HCT116 (cell line): ENCODE results near the gene MUC20. TPM values are rescaled to one million over a fixed set of nuclear protein-coding genes. Genes with fewer than 3 reads are reported as not detected.
"Not testable (repeated sequence)": the region's sequence is repeated elsewhere in the genome, so short reads cannot be mapped to it uniquely, and the experiment has no call there.

Source experiments
- ATAC-seq: fragments of 200-7000 bp; cut with Tn5 transposase; 2 replicates; pipeline ENCODE4 v1.9.1; 2020; ENCODE audit warnings: mild to moderate bottlenecking, moderate library complexity
- BruUV-seq: library from RNA; stranded (reverse); fragments of 400-500 nt; replicated peaks from 2 replicates; lab custom pipeline; 2021; lab: Mats Ljungman, UMichigan
- CTCF ChIA-PET: fragments of 300-600 bp; sonication (Branson Sonifier 250); formaldehyde crosslinking; loops from one replicate; lab custom pipeline; 2021; ENCODE audit warnings: antibody characterized with exemption; lab: Charles Lee
- POLR2A ChIA-PET: fragments of 300-600, 350-600 bp; sonication (Branson Sonifier 250); formaldehyde crosslinking; loops from one replicate; lab custom pipeline; 2021; ENCODE audit warnings: antibody characterized with exemption; lab: Charles Lee
- RAD21 ChIA-PET, 2 experiments: fragments of 300-600 bp; sonication (Branson Sonifier 250); formaldehyde crosslinking; loops; one replicate each; lab custom pipeline; 2023; ENCODE audit warnings: low total read pairs in 2 of 2; ENCODE audit not compliant: uncharacterized antibody in 2 of 2, unreplicated experiment in 2 of 2, low non-redundant PET in 1 of 2; lab: Charles Lee
- DNase-seq: peaks from one replicate; pipeline ENCODE4 v3.0.0-alpha.2; 2010; ENCODE audit warnings: low read depth, low spot score
- H2AFZ ChIP-seq: fragments of 200-600 bp; shearing (Covaris generic), sonication (generic); 2 replicates; pipeline ENCODE4 v1.6.1; 2017; ENCODE audit warnings: low read depth, mixed run types, mixed read lengths, antibody characterized with exemption, low read length; ENCODE audit not compliant: poor library complexity, severe bottlenecking
- H3K27ac ChIP-seq: 2 replicates; pipeline ENCODE4 v1.5.1; 2012; ENCODE audit warnings: low read depth, low read length
- H3K27me3 ChIP-seq: fragments of 200-600 bp; sonication (generic); 2 replicates; pipeline ENCODE4 v1.6.1; 2016; ENCODE audit warnings: mixed run types, low read length, mixed read lengths; ENCODE audit not compliant: insufficient read depth
- H3K36me3 ChIP-seq, 2 experiments: fragments of 200-500 bp in 1 of 2; fragments of 200-600 bp in 1 of 2; sonication (Bioruptor generic) in 1 of 2; sonication (generic) in 1 of 2; 2 replicates each; pipeline versions ENCODE4 v1.5.1 to v1.6.1; 2014 to 2016; ENCODE audit warnings: low read length in 2 of 2, inconsistent platforms in 1 of 2, mixed read lengths in 1 of 2, mixed run types in 1 of 2; ENCODE audit not compliant: insufficient read depth in 2 of 2, control insufficient read depth in 1 of 2
- H3K4me1 ChIP-seq, 2 experiments: fragments of 200-600 bp in 1 of 2; sonication (generic) in 1 of 2; 2 replicates each; pipeline versions ENCODE4 v1.5.1 to v1.6.1; 2012 to 2017; ENCODE audit warnings: low read length in 2 of 2, inconsistent platforms in 1 of 2, mild to moderate bottlenecking in 1 of 2, mixed read lengths in 1 of 2, mixed run types in 1 of 2, moderate library complexity in 1 of 2; ENCODE audit not compliant: insufficient read depth in 2 of 2, control insufficient read depth in 1 of 2
- H3K4me2 ChIP-seq: fragments of 200-600 bp; sonication (generic); 2 replicates; pipeline ENCODE4 v1.6.1; 2017; ENCODE audit warnings: mixed run types, low read length, mixed read lengths
- H3K4me3 ChIP-seq, 2 experiments: fragments of 200-600 bp in 1 of 2; sonication (generic) in 1 of 2; replicated peaks in 1 of 2; 2 replicates each; pipeline ENCODE4 v1.5.1; 2011 to 2016; ENCODE audit warnings: low read length in 2 of 2, control low read depth in 1 of 2, low read depth in 1 of 2, mild to moderate bottlenecking in 1 of 2, mixed read lengths in 1 of 2, mixed run types in 1 of 2
- H3K79me2 ChIP-seq: fragments of 200-600 bp; sonication (generic); 2 replicates; pipeline ENCODE4 v1.6.1; 2017; ENCODE audit warnings: mild to moderate bottlenecking, mixed run types, low read length, moderate library complexity, mixed read lengths; ENCODE audit not compliant: insufficient read depth
- H3K9ac ChIP-seq: fragments of 200-600 bp; sonication (generic); 2 replicates; pipeline ENCODE4 v1.6.1; 2016; ENCODE audit warnings: low read length, mixed read lengths
- H3K9me2 ChIP-seq: fragments of 200-600 bp; sonication (generic), shearing (Covaris generic); 2 replicates; pipeline ENCODE4 v1.6.1; 2017; ENCODE audit warnings: mixed run types, mild to moderate bottlenecking, moderate library complexity; ENCODE audit not compliant: insufficient read depth
- H3K9me3 ChIP-seq, 2 experiments: fragments of 200-500 bp in 1 of 2; fragments of 200-600 bp in 1 of 2; sonication (Bioruptor generic) in 1 of 2; sonication (generic) in 1 of 2; 2 replicates each; pipeline ENCODE4 v1.6.1; 2014 to 2017; ENCODE audit warnings: low read length in 2 of 2, mixed read lengths in 2 of 2, inconsistent platforms in 1 of 2, low read depth in 1 of 2, mild to moderate bottlenecking in 1 of 2, mixed run types in 1 of 2, moderate library complexity in 1 of 2; ENCODE audit not compliant: control insufficient read depth in 1 of 2, insufficient read depth in 1 of 2
- H4K20me1 ChIP-seq: fragments of 200-600 bp; sonication (generic), shearing (Covaris generic); 2 replicates; pipeline ENCODE4 v1.6.1; 2017; ENCODE audit warnings: mixed run types, mild to moderate bottlenecking, moderate library complexity; ENCODE audit not compliant: insufficient read depth
- intact Hi-C: fragments of 100-400 bp; cut with micrococcal nuclease; formaldehyde crosslinking; loops from 2 replicates; pipeline ENCODE4 v1.10.0; 2022
- total RNA-seq: library from RNA; stranded (reverse); gene quantifications from one replicate; pipeline ENCODE4 v1.2.1, GENCODE V29; 2021; ENCODE audit not compliant: unreplicated experiment

MUC20 gene
- total RNA-seq, 1 experiment from 2014 or later: 2.4 TPM

- H3K27me3 ChIP-seq, H4K20me1 ChIP-seq, H3K4me3 ChIP-seq, H3K9ac ChIP-seq, DNase-seq, ATAC-seq, intact Hi-C loops, RAD21 ChIA-PET, POLR2A ChIA-PET, H2AFZ ChIP-seq, H3K79me2 ChIP-seq, H3K27ac ChIP-seq, H3K9me3 ChIP-seq, H3K4me2 ChIP-seq, H3K4me1 ChIP-seq, H3K9me2 ChIP-seq, CTCF ChIA-PET: not testable (repeated sequence)
- BruUV-seq: TSS peak; percentile 17
- peaks cover 15 to 25% of the 10 kb centered on the region in 2 experiments for H3K36me3 ChIP-seq
Measured at GRCh38 chr3:195688471-195689183, 32.2 kb upstream of the MUC20 start.

GRCh38 chr3:195689184-195690070 is 31.4 kb upstream of the MUC20 start:
- H3K27ac ChIP-seq, H3K4me1 ChIP-seq, H3K9me2 ChIP-seq, CTCF ChIA-PET, ATAC-seq, H3K9me3 ChIP-seq, H3K9ac ChIP-seq, H3K79me2 ChIP-seq, H3K27me3 ChIP-seq, intact Hi-C loops, H3K4me3 ChIP-seq, BruUV-seq, H3K4me2 ChIP-seq, DNase-seq, H2AFZ ChIP-seq, H4K20me1 ChIP-seq, RAD21 ChIA-PET, POLR2A ChIA-PET: not testable (repeated sequence)
- H3K36me3 ChIP-seq: peaks cover 13 to 19% of the 10 kb centered on the region in 2 experiments
